ENCODE results near the gene TSPAN9. TPM values are rescaled to one million over a fixed set of nuclear protein-coding genes. Genes with fewer than 3 reads are reported as not detected.

Gene TSPAN9
- total and polyA plus RNA-seq, 8 donors = 1.4 to 58.3 (median 7.9) TPM

- no peak for TF ChIP-seq POLR2AphosphoS5 (IDR thresholded peaks at IDR 0.05)
- no peak for TF ChIP-seq EP300 (IDR thresholded peaks at IDR 0.05)
- no peak for TF ChIP-seq POLR2A (IDR thresholded peaks at IDR 0.05)
- TF ChIP-seq CTCF (IDR thresholded peaks at IDR 0.05) = no peak
- Histone ChIP-seq H3K4me1 (peaks cover 0 to 19% (median 6%) of the 10 kb centered on the region in 4 donors), H3K27ac (no peak overlapping the region), H3K9me3 (no peaks in the 10 kb centered on the region), H3K36me3 (no peaks in the 10 kb centered on the region), H3K27me3 (peaks cover 0 to 17% (median 0%) of the 10 kb centered on the region in 3 donors), H3K4me3 (no peak overlapping the region)
- intact Hi-C loops (cut with DNase I; ENCODE audit: low total_unique reads) = no loop called here
- 87 to 96% (median 95%) methylated on average over 4 of the region's 4 CpGs for WGBS, 5 donors
- no peak for DNase-seq
Measured at GRCh38 chr12:3048540-3048939, 28.6 kb upstream of the TSPAN9 start.

GRCh38 chr12:3049176-3049575 lies 28.0 kb upstream of the TSPAN9 start:
- peaks cover 0 to 11% (median 0%) of the 10 kb centered on the region in 3 donors for H3K27me3 ChIP-seq
- 52 to 67% (median 59%) methylated on average over 8 to 9 of the region's 9 CpGs for WGBS, 5 donors
- H3K9me3 ChIP-seq = no peaks in the 10 kb centered on the region
- H3K27ac ChIP-seq = no peak overlapping the region
- H3K4me3 ChIP-seq = no peak overlapping the region
- intact Hi-C loops (cut with DNase I; ENCODE audit: low total_unique reads) = no loop called here
- no peak for TF ChIP-seq POLR2A (IDR thresholded peaks at IDR 0.05)
- no peak for DNase-seq
- H3K4me1 ChIP-seq = peaks cover 0 to 19% (median 6%) of the 10 kb centered on the region in 4 donors
- H3K36me3 ChIP-seq = no peaks in the 10 kb centered on the region

GRCh38 chr12:3049611-3050249 lies 27.4 kb upstream of the TSPAN9 start:
- Histone ChIP-seq H3K9me3 (no peaks in the 10 kb centered on the region), H3K4me3 (no peak overlapping the region), H3K36me3 (no peaks in the 10 kb centered on the region), H3K4me1 (peaks cover 0 to 23% (median 6%) of the 10 kb centered on the region in 4 donors), H3K27ac (no peak overlapping the region), H3K27me3 (peaks cover 0 to 5% (median 0%) of the 10 kb centered on the region in 3 donors)
- intact Hi-C loops (cut with DNase I; ENCODE audit: low total_unique reads) = no loop called here
- WGBS, 5 donors = 38 to 54% (median 49%) methylated on average over 7 to 11 of the region's 11 CpGs
- DNase-seq = peak in 1 of 2 donors; percentile 60
- TF ChIP-seq POLR2AphosphoS5 (IDR thresholded peaks at IDR 0.05) = no peak
- TF ChIP-seq POLR2A (IDR thresholded peaks at IDR 0.05) = no peak
- TF ChIP-seq EP300 (IDR thresholded peaks at IDR 0.05) = no peak
- TF ChIP-seq CTCF (IDR thresholded peaks at IDR 0.05) = no peak

- Histone ChIP-seq H3K36me3 (no peaks in the 10 kb centered on the region), H3K9me3 (no peaks in the 10 kb centered on the region), H3K27ac (peak overlapping the region in 1 of 5 donors; percentile 77), H3K4me3 (no peak overlapping the region), H3K4me1 (peaks cover 0 to 24% (median 10%) of the 10 kb centered on the region in 4 donors), H3K27me3 (no peaks in the 10 kb centered on the region)
- intact Hi-C loops (cut with DNase I; ENCODE audit: low total_unique reads) = no loop called here
- 74 to 88% (median 82%) methylated on average over 7 of the region's 7 CpGs for WGBS, 5 donors
- no peak for DNase-seq
- no peak for TF ChIP-seq EP300 (IDR thresholded peaks at IDR 0.05)
- no peak for TF ChIP-seq POLR2A (IDR thresholded peaks at IDR 0.05)
- TF ChIP-seq CTCF (IDR thresholded peaks at IDR 0.05) = no peak
- no peak for TF ChIP-seq POLR2AphosphoS5 (IDR thresholded peaks at IDR 0.05)
Measured at GRCh38 chr12:3054374-3054773, 22.8 kb upstream of the TSPAN9 start.
